ENCODE measurements around the gene BFSP1.

The BFSP1 gene

GRCh38 chr20:17565169-17565845, 34.1 kb upstream of the BFSP1 start:
- no peaks in the 10 kb centered on the region for H3K36me3 ChIP-seq (ENCODE audit: control insufficient read depth, insufficient read depth, low read length)
- H2AFZ ChIP-seq: no peak overlapping the region
- no peaks in the 10 kb centered on the region for H3K9me3 ChIP-seq (ENCODE audit: control insufficient read depth, low read length)
- no peak for TF ChIP-seq CTCF (IDR thresholded peaks at IDR 0.05)
- H3K27ac ChIP-seq: no peak overlapping the region
- H3K4me3 ChIP-seq (ENCODE audit: low read depth, low read length): no peak overlapping the region
- no peaks in the 10 kb centered on the region for H3K4me1 ChIP-seq
- H3K4me2 ChIP-seq (ENCODE audit: low read length): no peak overlapping the region
- H3K9ac ChIP-seq: no peak overlapping the region
- no peaks in the 10 kb centered on the region for H3K27me3 ChIP-seq (ENCODE audit: control insufficient read depth, insufficient read depth, low read length)
- no peaks in the 10 kb centered on the region for H3K79me2 ChIP-seq

DNA sequence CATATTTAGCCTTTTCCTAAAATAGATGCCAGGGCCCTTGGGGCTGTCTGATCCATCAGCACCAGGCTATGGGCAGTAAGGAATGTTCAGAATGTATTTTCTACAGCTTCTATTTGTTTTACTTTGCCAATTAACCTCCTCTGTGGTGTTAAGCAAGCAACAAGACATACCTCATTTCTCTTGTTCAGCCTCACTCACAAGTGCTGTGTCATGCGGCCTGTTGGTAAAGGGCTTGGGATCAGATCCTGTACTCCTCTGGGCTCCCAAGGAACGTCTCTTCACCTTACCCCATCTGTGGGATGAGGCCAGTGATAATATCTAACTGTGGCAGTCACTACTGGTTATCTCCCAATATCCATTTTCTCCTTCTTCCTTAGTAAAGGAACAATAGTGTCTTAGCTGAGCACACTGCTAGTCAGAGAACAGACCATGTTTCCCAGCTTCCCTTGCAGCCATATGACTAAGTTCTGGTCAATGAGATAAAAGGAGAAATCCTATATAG, 31.7 kb upstream of the BFSP1 start:
- Histone ChIP-seq H3K9me3 (ENCODE audit: control insufficient read depth, low read length) (no peaks in the 10 kb centered on the region), H3K36me3 (ENCODE audit: control insufficient read depth, insufficient read depth, low read length) (no peaks in the 10 kb centered on the region), H3K27ac (no peak overlapping the region), H3K79me2 (no peaks in the 10 kb centered on the region), H3K4me1 (no peaks in the 10 kb centered on the region), H3K4me3 (ENCODE audit: low read depth, low read length) (no peak overlapping the region), H3K9ac (no peak overlapping the region), H3K4me2 (ENCODE audit: low read length) (no peak overlapping the region), H2AFZ (no peak overlapping the region), H3K27me3 (ENCODE audit: control insufficient read depth, insufficient read depth, low read length) (no peaks in the 10 kb centered on the region)
- no peak for TF ChIP-seq CTCF (IDR thresholded peaks at IDR 0.05)

DNA sequence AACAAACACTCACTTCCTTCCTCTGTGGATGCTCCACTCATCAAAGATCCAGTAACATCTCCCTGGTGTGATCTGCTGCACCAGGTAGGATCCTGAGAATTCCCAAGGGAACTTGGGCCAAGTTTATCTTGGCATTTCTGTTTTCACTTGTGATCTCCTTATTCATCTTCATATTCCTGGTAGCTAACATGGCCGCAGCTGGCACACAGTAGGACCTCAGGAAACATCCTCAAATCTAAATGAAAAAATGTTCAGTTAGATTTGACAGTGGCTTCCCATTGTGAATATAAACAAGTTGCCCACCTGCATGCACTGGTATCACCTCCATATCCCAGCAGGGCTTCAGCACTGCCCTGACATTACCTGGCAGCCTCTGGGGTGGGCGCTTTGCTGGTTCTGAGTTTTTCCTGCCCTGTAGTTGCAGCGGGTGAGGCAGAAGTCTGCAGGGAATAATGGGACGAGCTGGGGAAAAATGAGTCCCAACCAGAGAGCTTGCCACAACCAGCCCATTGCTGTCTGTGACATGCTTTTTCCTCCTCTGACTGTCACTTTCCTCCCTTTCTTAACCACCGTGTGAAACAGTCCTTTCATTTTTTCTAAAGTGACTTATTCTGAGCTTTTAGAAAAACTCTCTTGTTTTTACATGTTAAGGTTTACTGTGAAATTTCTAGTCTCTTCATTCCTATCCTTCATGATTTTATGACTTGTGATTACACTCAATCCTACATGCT, 29.3 kb upstream of the BFSP1 start:
- H3K4me3 ChIP-seq (ENCODE audit: low read depth, low read length): no peak overlapping the region
- no peak overlapping the region for H2AFZ ChIP-seq
- H3K9ac ChIP-seq: no peak overlapping the region
- no peaks in the 10 kb centered on the region for H3K9me3 ChIP-seq (ENCODE audit: control insufficient read depth, low read length)
- no peak overlapping the region for H3K27ac ChIP-seq
- H3K4me1 ChIP-seq: no peaks in the 10 kb centered on the region
- no peaks in the 10 kb centered on the region for H3K79me2 ChIP-seq
- H3K4me2 ChIP-seq (ENCODE audit: low read length): no peak overlapping the region
- no peaks in the 10 kb centered on the region for H3K36me3 ChIP-seq (ENCODE audit: control insufficient read depth, insufficient read depth, low read length)
- TF ChIP-seq CTCF (IDR thresholded peaks at IDR 0.05): no peak
- H3K27me3 ChIP-seq (ENCODE audit: control insufficient read depth, insufficient read depth, low read length): no peaks in the 10 kb centered on the region

- peaks cover 2% of the 10 kb centered on the region for H3K4me1 ChIP-seq
- no peaks in the 10 kb centered on the region for H3K36me3 ChIP-seq (ENCODE audit: control insufficient read depth, insufficient read depth, low read length)
- H3K9me3 ChIP-seq (ENCODE audit: control insufficient read depth, low read length): no peaks in the 10 kb centered on the region
- H2AFZ ChIP-seq: no peak overlapping the region
- H3K79me2 ChIP-seq: no peaks in the 10 kb centered on the region
- no peak overlapping the region for H3K4me3 ChIP-seq (ENCODE audit: low read depth, low read length)
- no peak overlapping the region for H3K9ac ChIP-seq
- H3K4me2 ChIP-seq (ENCODE audit: low read length): no peak overlapping the region
- no peaks in the 10 kb centered on the region for H3K27me3 ChIP-seq (ENCODE audit: control insufficient read depth, insufficient read depth, low read length)
- TF ChIP-seq CTCF (IDR thresholded peaks at IDR 0.05): no peak
- H3K27ac ChIP-seq: no peak overlapping the region
Observed at GRCh38 chr20:17559338-17559737, 28.2 kb upstream of the BFSP1 start.
